HG03159 (cell line): Measurements from ENCODE around the gene STK36.
A peak's percentile ranks its signal among the peaks of the same experiment; 100 is the strongest.
"Not testable (repeated sequence)": the region's sequence is repeated elsewhere in the genome, so short reads cannot be mapped to it uniquely, and the experiment has no call there.

Experiments
- ATAC-seq: cut with Tn5 transposase; IDR thresholded peaks from one replicate; pipeline ENCODE4 v1.9.1; 2021; ENCODE audit warnings: mild to moderate bottlenecking, moderate library complexity; ENCODE audit not compliant: unreplicated experiment

STK36 gene

GRCh38 chr2:218662827-218663226, 9.1 kb upstream of the STK36 start:
- no peak for ATAC-seq

GRCh38 chr2:218663901-218664300, 8.0 kb upstream of the STK36 start:
- ATAC-seq: no peak

GRCh38 chr2:218664653-218665052, 7.2 kb upstream of the STK36 start:
- no peak for ATAC-seq

- no peak for ATAC-seq
Observed at GRCh38 chr2:218671097-218671653, 711 bp upstream of the STK36 start.

GRCh38 chr2:218679119-218679518, 7.2 kb downstream of the STK36 start:
- ATAC-seq: no peak

- no peak for ATAC-seq
Observed at GRCh38 chr2:218680061-218680460, 8.2 kb downstream of the STK36 start.

GRCh38 chr2:218687400-218688060, 15.6 kb downstream of the STK36 start:
- not testable (repeated sequence) for ATAC-seq

- no peak for ATAC-seq
Observed at GRCh38 chr2:218691234-218691633, 19.3 kb downstream of the STK36 start.

- ATAC-seq: no peak
Observed at GRCh38 chr2:218694405-218695145, 22.7 kb downstream of the STK36 start.

GRCh38 chr2:218698885-218699284, 27.0 kb downstream of the STK36 start:
- no peak for ATAC-seq

GRCh38 chr2:218701806-218702205, 29.9 kb downstream of the STK36 start:
- no peak for ATAC-seq

GRCh38 chr2:218703341-218703740, 31.5 kb downstream of the STK36 start:
- no peak for ATAC-seq

- ATAC-seq: no peak
Observed at GRCh38 chr2:218708086-218708485, 36.2 kb downstream of the STK36 start.

GRCh38 chr2:218709908-218710307, 38.0 kb downstream of the STK36 start:
- ATAC-seq: no peak

- no peak for ATAC-seq
Observed at GRCh38 chr2:218710334-218710686, 38.4 kb downstream of the STK36 start.

- peak; percentile 87 for ATAC-seq
Observed at GRCh38 chr2:218710687-218711549, 39.0 kb downstream of the STK36 start, which contains the start of gene TTLL4. Gene TTLL4 (plus strand): TSS chr2:218710835. CDS start chr2:218737677, 26,842 bp downstream.

GRCh38 chr2:218711550-218711929, 39.7 kb downstream of the STK36 start:
- no peak for ATAC-seq

GRCh38 chr2:218713922-218714321, 42.0 kb downstream of the STK36 start:
- no peak for ATAC-seq

- ATAC-seq: no peak
Observed at GRCh38 chr2:218716070-218716469, 44.2 kb downstream of the STK36 start.

GRCh38 chr2:218717262-218717661, 45.4 kb downstream of the STK36 start:
- ATAC-seq: no peak

GRCh38 chr2:218718058-218718457, 46.2 kb downstream of the STK36 start:
- ATAC-seq: no peak
